ENCODE measurements around the gene LTA4H.

- no peak for TF ChIP-seq CTCF (IDR thresholded peaks at IDR 0.05)
- TF ChIP-seq POLR2A (IDR thresholded peaks at IDR 0.05), result no peak
Measured at GRCh38 chr12:96044017-96044942, 8.9 kb upstream of the LTA4H start.
